ENCODE data around the gene GLUD2. TPM values are rescaled to one million over a fixed set of nuclear protein-coding genes. Genes with fewer than 3 reads are reported as not detected.
"Not testable (repeated sequence)": the region's sequence is repeated elsewhere in the genome, so short reads cannot be mapped to it uniquely, and the experiment has no call there.

GLUD2 gene
- polyA plus RNA-seq (0.45 to 1.5 TPM (median 1.1 TPM) in 3 replicates), polyA minus RNA-seq (1.3 to 2.2 TPM (median 1.4 TPM) in 3 replicates)
- polyA plus RNA-seq (2011; ENCODE audit: low read depth), result not detected
- polyA plus RNA-seq (2011; cell fraction: cytosol; rRNA removed), result 0.83 and 0.94 TPM in 2 replicates
- 0.31 and 0.56 TPM in 2 replicates for polyA plus RNA-seq (2011; cell fraction: nucleus; rRNA removed)
- 0.55 and 1.3 TPM in 2 replicates for polyA plus RNA-seq (2012; ENCODE audit: low replicate concordance)
- not detected for polyA minus RNA-seq (2011; cell fraction: cytosol; rRNA and poly(A)+ RNA removed)
- polyA minus RNA-seq (2011; cell fraction: nucleus; rRNA and poly(A)+ RNA removed), result 0.70 and 1.1 TPM in 2 replicates

DNA sequence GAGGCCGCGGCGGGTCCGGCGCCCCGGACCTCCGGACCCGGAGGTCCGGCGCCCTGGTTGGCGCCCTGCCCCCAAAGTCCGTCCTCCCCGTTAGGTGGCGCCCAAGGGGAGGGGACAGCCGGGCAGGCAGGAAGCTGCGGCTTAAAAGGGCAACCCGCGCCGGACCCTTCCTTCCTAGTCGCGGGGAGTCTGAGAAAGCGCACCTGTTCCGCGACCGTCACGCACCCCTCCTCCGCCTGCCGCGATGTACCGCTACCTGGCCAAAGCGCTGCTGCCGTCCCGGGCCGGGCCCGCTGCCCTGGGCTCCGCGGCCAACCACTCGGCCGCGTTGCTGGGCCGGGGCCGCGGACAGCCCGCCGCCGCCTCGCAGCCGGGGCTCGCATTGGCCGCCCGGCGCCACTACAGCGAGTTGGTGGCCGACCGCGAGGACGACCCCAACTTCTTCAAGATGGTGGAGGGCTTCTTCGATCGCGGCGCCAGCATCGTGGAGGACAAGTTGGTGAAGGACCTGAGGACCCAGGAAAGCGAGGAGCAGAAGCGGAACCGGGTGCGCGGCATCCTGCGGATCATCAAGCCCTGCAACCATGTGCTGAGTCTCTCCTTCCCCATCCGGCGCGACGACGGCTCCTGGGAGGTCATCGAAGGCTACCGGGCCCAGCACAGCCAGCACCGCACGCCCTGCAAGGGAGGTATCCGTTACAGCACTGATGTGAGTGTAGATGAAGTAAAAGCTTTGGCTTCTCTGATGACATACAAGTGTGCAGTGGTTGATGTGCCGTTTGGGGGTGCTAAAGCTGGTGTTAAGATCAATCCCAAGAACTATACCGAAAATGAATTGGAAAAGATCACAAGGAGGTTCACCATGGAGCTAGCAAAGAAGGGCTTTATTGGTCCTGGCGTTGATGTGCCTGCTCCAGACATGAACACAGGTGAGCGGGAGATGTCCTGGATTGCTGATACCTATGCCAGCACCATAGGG lies at the start of gene GLUD2:
Gene GLUD2 (plus strand): TSS at position 170 of the 979 bp plus-strand sequence. CDS start 75 bp downstream, at position 245.
- DNase-seq (ENCODE audit: low read depth, low spot score); H3K79me2 ChIP-seq (ENCODE audit: control insufficient read depth, insufficient read depth, low read length); H2AFZ ChIP-seq (ENCODE audit: control insufficient read depth, low read length); H3K9me3 ChIP-seq (ENCODE audit: control insufficient read depth, low read depth, low read length); H3K4me1 ChIP-seq (ENCODE audit: control insufficient read depth, extremely low read depth, insufficient read depth, low read length); H3K4me3 ChIP-seq (ENCODE audit: control insufficient read depth in 2 of 3, extremely low read depth in 1 of 3, insufficient read depth in 2 of 3, low read depth in 1 of 3, low read length in 3 of 3); H3K27me3 ChIP-seq (ENCODE audit: control insufficient read depth, extremely low read depth, insufficient read depth, low read length); FAIRE-seq; H3K9me1 ChIP-seq (ENCODE audit: control insufficient read depth, extremely low read depth, insufficient read depth, low read length); H3K27ac ChIP-seq (ENCODE audit: control insufficient read depth, insufficient read depth, low read length); dilution Hi-C loops (cut with MboI; ENCODE audit: extremely low pct_ligation_motif_present, low sequenced_read_pairs); H3K4me2 ChIP-seq (ENCODE audit: control insufficient read depth, extremely low read depth, insufficient read depth, low read depth, low read length); H4K20me1 ChIP-seq (ENCODE audit: control insufficient read depth, extremely low read depth, insufficient read depth, low read length); H3K36me3 ChIP-seq (ENCODE audit: control insufficient read depth in 2 of 2, extremely low read depth in 1 of 2, insufficient read depth in 2 of 2, low read length in 2 of 2); H3K9ac ChIP-seq (ENCODE audit: control insufficient read depth, extremely low read depth, insufficient read depth, low read length): not testable (repeated sequence)

DNA sequence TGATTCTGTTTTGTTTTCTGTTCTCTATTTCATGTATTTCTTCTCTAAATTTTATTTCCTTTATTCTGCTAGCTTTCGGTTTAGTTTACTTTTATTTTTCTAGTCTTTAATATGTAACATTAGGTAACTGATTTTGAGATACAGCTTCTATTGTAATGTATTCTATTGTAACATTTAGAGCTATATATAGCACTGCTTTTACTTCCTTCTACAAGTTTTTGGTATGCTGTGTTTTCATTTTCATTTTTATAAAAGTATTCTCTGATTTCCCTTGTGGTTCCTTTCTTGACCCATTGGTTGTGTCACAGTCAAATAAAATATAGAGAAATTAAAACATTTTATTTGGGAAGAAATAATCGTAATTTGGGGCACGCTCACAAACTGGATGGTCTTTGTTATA lies 48.0 kb upstream of the GLUD2 start:
- no peaks in the 10 kb centered on the region for H3K4me1 ChIP-seq (ENCODE audit: control insufficient read depth, extremely low read depth, insufficient read depth, low read length)
- FAIRE-seq (no peak), DNase-seq (ENCODE audit: low read depth, low spot score) (no peak)
- H3K27ac ChIP-seq (ENCODE audit: control insufficient read depth, insufficient read depth, low read length), result no peak overlapping the region
- H3K9me3 ChIP-seq (ENCODE audit: control insufficient read depth, low read depth, low read length), result no peaks in the 10 kb centered on the region
- no peaks in the 10 kb centered on the region for H3K9me1 ChIP-seq (ENCODE audit: control insufficient read depth, extremely low read depth, insufficient read depth, low read length)
- H3K4me2 ChIP-seq (ENCODE audit: control insufficient read depth, extremely low read depth, insufficient read depth, low read depth, low read length), result no peak overlapping the region
- no peak overlapping the region for H2AFZ ChIP-seq (ENCODE audit: control insufficient read depth, low read length)
- H3K79me2 ChIP-seq (ENCODE audit: control insufficient read depth, insufficient read depth, low read length), result no peaks in the 10 kb centered on the region
- no peaks in the 10 kb centered on the region for H3K36me3 ChIP-seq (ENCODE audit: control insufficient read depth in 2 of 2, extremely low read depth in 1 of 2, insufficient read depth in 2 of 2, low read length in 2 of 2)
- dilution Hi-C loops (cut with MboI; ENCODE audit: extremely low pct_ligation_motif_present, low sequenced_read_pairs), result no loop called here
- no peak overlapping the region for H3K4me3 ChIP-seq (ENCODE audit: control insufficient read depth in 2 of 3, extremely low read depth in 1 of 3, insufficient read depth in 2 of 3, low read depth in 1 of 3, low read length in 3 of 3)
- no peaks in the 10 kb centered on the region for H3K27me3 ChIP-seq (ENCODE audit: control insufficient read depth, extremely low read depth, insufficient read depth, low read length)
- no peaks in the 10 kb centered on the region for H4K20me1 ChIP-seq (ENCODE audit: control insufficient read depth, extremely low read depth, insufficient read depth, low read length)
- no peak overlapping the region for H3K9ac ChIP-seq (ENCODE audit: control insufficient read depth, extremely low read depth, insufficient read depth, low read length)
- no peak for TF ChIP-seq EZH2 (IDR thresholded peaks at IDR 0.05; ENCODE audit: low read length)

DNA sequence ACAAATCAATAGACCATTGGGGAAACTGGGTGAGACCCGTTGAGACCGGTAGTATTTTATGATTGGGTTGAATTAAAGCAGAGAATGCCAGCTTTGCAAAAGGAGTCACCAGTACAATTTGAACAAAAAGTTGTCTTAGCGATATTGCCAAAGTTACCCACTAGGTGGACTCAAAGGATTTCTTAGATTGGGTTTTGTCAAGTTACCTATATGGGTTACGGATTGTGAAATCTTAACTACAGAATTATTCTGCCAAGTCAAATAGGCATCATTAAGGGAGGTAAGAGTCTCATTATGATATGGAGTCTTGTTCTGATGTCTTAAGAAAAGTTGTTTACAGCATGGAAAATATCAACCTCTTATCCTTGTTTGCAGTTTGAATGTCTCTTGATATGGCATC lies 46.8 kb upstream of the GLUD2 start:
- no peaks in the 10 kb centered on the region for H3K9me1 ChIP-seq (ENCODE audit: control insufficient read depth, extremely low read depth, insufficient read depth, low read length)
- no peaks in the 10 kb centered on the region for H4K20me1 ChIP-seq (ENCODE audit: control insufficient read depth, extremely low read depth, insufficient read depth, low read length)
- H3K4me3 ChIP-seq (ENCODE audit: control insufficient read depth in 2 of 3, extremely low read depth in 1 of 3, insufficient read depth in 2 of 3, low read depth in 1 of 3, low read length in 3 of 3), result no peak overlapping the region
- FAIRE-seq (no peak), DNase-seq (ENCODE audit: low read depth, low spot score) (no peak)
- H2AFZ ChIP-seq (ENCODE audit: control insufficient read depth, low read length), result no peak overlapping the region
- no peak overlapping the region for H3K9ac ChIP-seq (ENCODE audit: control insufficient read depth, extremely low read depth, insufficient read depth, low read length)
- no peak overlapping the region for H3K27ac ChIP-seq (ENCODE audit: control insufficient read depth, insufficient read depth, low read length)
- no peaks in the 10 kb centered on the region for H3K36me3 ChIP-seq (ENCODE audit: control insufficient read depth in 2 of 2, extremely low read depth in 1 of 2, insufficient read depth in 2 of 2, low read length in 2 of 2)
- no peaks in the 10 kb centered on the region for H3K79me2 ChIP-seq (ENCODE audit: control insufficient read depth, insufficient read depth, low read length)
- H3K9me3 ChIP-seq (ENCODE audit: control insufficient read depth, low read depth, low read length), result no peaks in the 10 kb centered on the region
- dilution Hi-C loops (cut with MboI; ENCODE audit: extremely low pct_ligation_motif_present, low sequenced_read_pairs), result no loop called here
- no peak for TF ChIP-seq EZH2 (IDR thresholded peaks at IDR 0.05; ENCODE audit: low read length)
- TF ChIP-seq, protein P1, sequence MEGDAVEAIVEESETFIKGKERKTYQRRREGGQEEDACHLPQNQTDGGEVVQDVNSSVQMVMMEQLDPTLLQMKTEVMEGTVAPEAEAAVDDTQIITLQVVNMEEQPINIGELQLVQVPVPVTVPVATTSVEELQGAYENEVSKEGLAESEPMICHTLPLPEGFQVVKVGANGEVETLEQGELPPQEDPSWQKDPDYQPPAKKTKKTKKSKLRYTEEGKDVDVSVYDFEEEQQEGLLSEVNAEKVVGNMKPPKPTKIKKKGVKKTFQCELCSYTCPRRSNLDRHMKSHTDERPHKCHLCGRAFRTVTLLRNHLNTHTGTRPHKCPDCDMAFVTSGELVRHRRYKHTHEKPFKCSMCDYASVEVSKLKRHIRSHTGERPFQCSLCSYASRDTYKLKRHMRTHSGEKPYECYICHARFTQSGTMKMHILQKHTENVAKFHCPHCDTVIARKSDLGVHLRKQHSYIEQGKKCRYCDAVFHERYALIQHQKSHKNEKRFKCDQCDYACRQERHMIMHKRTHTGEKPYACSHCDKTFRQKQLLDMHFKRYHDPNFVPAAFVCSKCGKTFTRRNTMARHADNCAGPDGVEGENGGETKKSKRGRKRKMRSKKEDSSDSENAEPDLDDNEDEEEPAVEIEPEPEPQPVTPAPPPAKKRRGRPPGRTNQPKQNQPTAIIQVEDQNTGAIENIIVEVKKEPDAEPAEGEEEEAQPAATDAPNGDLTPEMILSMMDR (optimal IDR thresholded peaks at IDR 0.05 in 1 of 3, IDR thresholded peaks at IDR 0.05 in 1 of 3, conservative IDR thresholded peaks at IDR 0.05 in 1 of 3; ENCODE audit: extremely low read depth in 1 of 3, insufficient read depth in 2 of 3, low read length in 3 of 3), result peak in 2 of 3 experiments; percentile 25 to 47
- H3K4me2 ChIP-seq (ENCODE audit: control insufficient read depth, extremely low read depth, insufficient read depth, low read depth, low read length), result no peak overlapping the region
- no peaks in the 10 kb centered on the region for H3K4me1 ChIP-seq (ENCODE audit: control insufficient read depth, extremely low read depth, insufficient read depth, low read length)
- no peaks in the 10 kb centered on the region for H3K27me3 ChIP-seq (ENCODE audit: control insufficient read depth, extremely low read depth, insufficient read depth, low read length)
